Measurements from ENCODE around the gene CORO2A. TPM values are rescaled to one million over a fixed set of nuclear protein-coding genes. Genes with fewer than 3 reads are reported as not detected.

The CORO2A gene
- total and polyA plus RNA-seq, 2 of the 13 experiments (the other 11 are each of a cell fraction or from before 2014, with no cell fraction given): 14.4 to 15.3 TPM

DNA sequence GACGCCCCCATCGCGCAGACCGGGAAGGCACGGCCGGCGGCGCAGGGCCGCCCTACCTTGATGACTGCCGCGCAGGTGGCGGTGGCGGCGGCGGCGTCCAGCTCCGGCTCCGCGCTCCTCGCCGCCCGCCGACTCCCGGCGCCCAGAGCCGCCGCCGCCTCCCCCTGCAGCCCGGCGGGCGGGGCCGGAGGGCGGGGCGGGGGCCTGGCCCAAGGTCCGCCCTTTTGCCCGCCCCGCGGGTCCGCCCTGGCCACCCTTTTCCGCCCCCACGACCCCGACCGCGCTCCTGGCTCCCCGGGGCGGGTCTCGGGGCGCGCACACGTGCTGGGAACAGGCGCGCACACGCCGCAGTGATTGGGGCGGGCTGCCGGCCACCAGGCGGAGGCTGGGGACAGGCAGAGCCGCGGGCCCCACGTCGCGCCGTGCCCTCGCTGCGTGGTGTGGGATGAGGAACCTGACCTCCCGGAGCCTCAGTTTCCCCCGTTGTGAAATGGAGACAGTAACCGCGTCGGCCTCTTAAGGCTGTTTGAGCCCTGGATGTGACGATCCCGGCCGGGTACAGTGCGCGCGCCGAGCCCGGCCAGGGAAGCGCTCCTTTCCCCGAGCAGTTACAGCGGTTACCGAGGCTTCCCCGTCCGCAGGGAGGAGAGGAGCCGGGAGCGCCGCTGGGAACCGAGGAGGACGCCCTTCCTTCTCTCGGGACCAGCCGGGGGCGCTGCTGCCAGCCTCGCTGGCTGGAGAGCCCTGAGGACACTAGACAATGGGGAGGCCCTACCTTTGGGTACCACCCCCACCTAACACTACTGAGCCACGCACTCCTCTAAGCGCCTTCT, at the start of gene CORO2A (continued):
- TF ChIP-seq MEIS2 (CRISPR knock-in tag; IDR thresholded peaks at IDR 0.05): no peak
- peak; percentile 89 for TF ChIP-seq MYC (CRISPR knock-in tag; IDR thresholded peaks at IDR 0.05; ENCODE audit: borderline replicate concordance)
- TF ChIP-seq EP300 (IDR thresholded peaks at IDR 0.05; ENCODE audit: low read depth in 2 of 2, low read length in 2 of 2): 0 out of 4 replicates have a peak, but pooled peaks of 1 of the 2 experiments have one; percentile 24
- no peak; the same call in 1 of the 2 replicates for TF ChIP-seq EP300 (CRISPR knock-in tag; IDR thresholded peaks at IDR 0.05; ENCODE audit: borderline replicate concordance)
- TF ChIP-seq YY1 (IDR thresholded peaks at IDR 0.05; ENCODE audit: insufficient read depth, insufficient replicate concordance, low read depth, low read length): peak; percentile 7
- no peak; a peak in 1 of 4 replicates for TF ChIP-seq KLF16 (CRISPR knock-in tag; IDR thresholded peaks at IDR 0.05)
- TF ChIP-seq EED (CRISPR knock-in tag; IDR thresholded peaks at IDR 0.05): no peak
- TF ChIP-seq, protein P1, sequence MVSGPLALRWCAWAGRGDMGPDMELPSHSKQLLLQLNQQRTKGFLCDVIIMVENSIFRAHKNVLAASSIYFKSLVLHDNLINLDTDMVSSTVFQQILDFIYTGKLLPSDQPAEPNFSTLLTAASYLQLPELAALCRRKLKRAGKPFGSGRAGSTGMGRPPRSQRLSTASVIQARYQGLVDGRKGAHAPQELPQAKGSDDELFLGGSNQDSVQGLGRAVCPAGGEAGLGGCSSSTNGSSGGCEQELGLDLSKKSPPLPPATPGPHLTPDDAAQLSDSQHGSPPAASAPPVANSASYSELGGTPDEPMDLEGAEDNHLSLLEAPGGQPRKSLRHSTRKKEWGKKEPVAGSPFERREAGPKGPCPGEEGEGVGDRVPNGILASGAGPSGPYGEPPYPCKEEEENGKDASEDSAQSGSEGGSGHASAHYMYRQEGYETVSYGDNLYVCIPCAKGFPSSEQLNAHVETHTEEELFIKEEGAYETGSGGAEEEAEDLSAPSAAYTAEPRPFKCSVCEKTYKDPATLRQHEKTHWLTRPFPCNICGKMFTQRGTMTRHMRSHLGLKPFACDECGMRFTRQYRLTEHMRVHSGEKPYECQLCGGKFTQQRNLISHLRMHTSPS (CRISPR knock-in tag; IDR thresholded peaks at IDR 0.05; ENCODE audit: low read depth): no peak; the same call in 1 of the 2 replicates
- TF ChIP-seq, protein P2, sequence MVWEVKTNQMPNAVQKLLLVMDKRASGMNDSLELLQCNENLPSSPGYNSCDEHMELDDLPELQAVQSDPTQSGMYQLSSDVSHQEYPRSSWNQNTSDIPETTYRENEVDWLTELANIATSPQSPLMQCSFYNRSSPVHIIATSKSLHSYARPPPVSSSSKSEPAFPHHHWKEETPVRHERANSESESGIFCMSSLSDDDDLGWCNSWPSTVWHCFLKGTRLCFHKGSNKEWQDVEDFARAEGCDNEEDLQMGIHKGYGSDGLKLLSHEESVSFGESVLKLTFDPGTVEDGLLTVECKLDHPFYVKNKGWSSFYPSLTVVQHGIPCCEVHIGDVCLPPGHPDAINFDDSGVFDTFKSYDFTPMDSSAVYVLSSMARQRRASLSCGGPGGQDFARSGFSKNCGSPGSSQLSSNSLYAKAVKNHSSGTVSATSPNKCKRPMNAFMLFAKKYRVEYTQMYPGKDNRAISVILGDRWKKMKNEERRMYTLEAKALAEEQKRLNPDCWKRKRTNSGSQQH (CRISPR knock-in tag; IDR thresholded peaks at IDR 0.05; ENCODE audit: low read depth): no peak
- TF ChIP-seq PHF20 (CRISPR knock-in tag; IDR thresholded peaks at IDR 0.05): peak; percentile 29; the same call in 1 of the 2 replicates
- TF ChIP-seq, protein P3, sequence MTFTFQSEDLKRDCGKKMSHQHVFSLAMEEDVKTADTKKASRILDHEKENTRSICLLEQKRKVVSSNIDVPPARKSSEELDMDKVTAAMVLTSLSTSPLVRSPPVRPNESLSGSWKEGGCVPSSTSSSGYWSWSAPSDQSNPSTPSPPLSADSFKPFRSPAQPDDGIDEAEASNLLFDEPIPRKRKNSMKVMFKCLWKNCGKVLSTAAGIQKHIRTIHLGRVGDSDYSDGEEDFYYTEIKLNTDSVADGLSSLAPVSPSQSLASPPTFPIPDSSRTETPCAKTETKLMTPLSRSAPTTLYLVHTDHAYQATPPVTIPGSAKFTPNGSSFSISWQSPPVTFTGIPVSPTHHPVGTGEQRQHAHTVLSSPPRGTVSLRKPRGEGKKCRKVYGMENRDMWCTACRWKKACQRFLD (CRISPR knock-in tag; IDR thresholded peaks at IDR 0.05; ENCODE audit: borderline replicate concordance): no peak
- TF ChIP-seq GFI1 (CRISPR knock-in tag; IDR thresholded peaks at IDR 0.05; ENCODE audit: borderline replicate concordance): peak; percentile 77; the same call in 1 of the 2 replicates
- no peak for TF ChIP-seq ATRX (CRISPR knock-in tag; IDR thresholded peaks at IDR 0.05; ENCODE audit: borderline replicate concordance)
- no peak for TF ChIP-seq ISL2 (CRISPR knock-in tag; IDR thresholded peaks at IDR 0.05)
- TF ChIP-seq MXI1 (IDR thresholded peaks at IDR 0.05; ENCODE audit: borderline replicate concordance, low read depth, low read length): 0 out of 3 replicates have a peak, but pooled peaks have one; percentile 68
- no peak; the same call in 1 of the 2 replicates for TF ChIP-seq ZNF772 (CRISPR knock-in tag; IDR thresholded peaks at IDR 0.05)
- TF ChIP-seq CEBPB (IDR thresholded peaks at IDR 0.05; ENCODE audit: borderline replicate concordance, low read depth, low read length): no peak
- peak; percentile 73 for TF ChIP-seq CCDC6 (CRISPR knock-in tag; IDR thresholded peaks at IDR 0.05)
- TF ChIP-seq, protein P4, sequence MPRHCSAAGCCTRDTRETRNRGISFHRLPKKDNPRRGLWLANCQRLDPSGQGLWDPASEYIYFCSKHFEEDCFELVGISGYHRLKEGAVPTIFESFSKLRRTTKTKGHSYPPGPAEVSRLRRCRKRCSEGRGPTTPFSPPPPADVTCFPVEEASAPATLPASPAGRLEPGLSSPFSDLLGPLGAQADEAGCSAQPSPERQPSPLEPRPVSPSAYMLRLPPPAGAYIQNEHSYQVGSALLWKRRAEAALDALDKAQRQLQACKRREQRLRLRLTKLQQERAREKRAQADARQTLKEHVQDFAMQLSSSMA (CRISPR knock-in tag; IDR thresholded peaks at IDR 0.05): peak; percentile 76; the same call in 1 of the 2 replicates
- 0 out of 2 replicates have a peak, but pooled peaks have one; percentile 49 for TF ChIP-seq ZNF33B (CRISPR knock-in tag; IDR thresholded peaks at IDR 0.05)
- TF ChIP-seq, protein P5, sequence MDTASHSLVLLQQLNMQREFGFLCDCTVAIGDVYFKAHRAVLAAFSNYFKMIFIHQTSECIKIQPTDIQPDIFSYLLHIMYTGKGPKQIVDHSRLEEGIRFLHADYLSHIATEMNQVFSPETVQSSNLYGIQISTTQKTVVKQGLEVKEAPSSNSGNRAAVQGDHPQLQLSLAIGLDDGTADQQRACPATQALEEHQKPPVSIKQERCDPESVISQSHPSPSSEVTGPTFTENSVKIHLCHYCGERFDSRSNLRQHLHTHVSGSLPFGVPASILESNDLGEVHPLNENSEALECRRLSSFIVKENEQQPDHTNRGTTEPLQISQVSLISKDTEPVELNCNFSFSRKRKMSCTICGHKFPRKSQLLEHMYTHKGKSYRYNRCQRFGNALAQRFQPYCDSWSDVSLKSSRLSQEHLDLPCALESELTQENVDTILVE (CRISPR knock-in tag; IDR thresholded peaks at IDR 0.05): no peak
- TF ChIP-seq ZNF264 (CRISPR knock-in tag; IDR thresholded peaks at IDR 0.05): 0 out of 2 replicates have a peak, but pooled peaks have one; percentile 45
- 0 out of 2 replicates have a peak, but pooled peaks have one; percentile 32 for TF ChIP-seq RFX3 (CRISPR knock-in tag; IDR thresholded peaks at IDR 0.05)

Data from HepG2 (cell line).